SK-N-SH treated with all-trans-retinoic acid at 6 μM for 48 hours (cell line): ENCODE measurements around the gene TULP1.

Experiments used
- ATAC-seq: fragments of 200-7000 bp; cut with Tn5 transposase; 3 replicates; pipeline ENCODE4 v1.9.1; 2020; ENCODE audit warnings: mild to moderate bottlenecking, moderate library complexity
- BACH2 ChIP-seq: fragments of 250-450 bp; sonication (Bioruptor Pico); IDR thresholded peaks from 2 replicates; pipeline ENCODE4 v1.9.0; 2021; ENCODE audit warnings: mild to moderate bottlenecking, borderline replicate concordance
- CSDC2 ChIP-seq: fragments of 250-450 bp; sonication (Bioruptor Pico); IDR thresholded peaks from 2 replicates; pipeline ENCODE4 v1.5.0; 2020; ENCODE audit warnings: mild to moderate bottlenecking, moderate library complexity
- ESRRG ChIP-seq: fragments of 250-450 bp; sonication (Bioruptor Pico); IDR thresholded peaks from 2 replicates; pipeline ENCODE4 v1.6.1; 2021; ENCODE audit warnings: mild to moderate bottlenecking
- GLIS3 ChIP-seq: fragments of 250-450 bp; sonication (Bioruptor Pico); IDR thresholded peaks from 2 replicates; pipeline ENCODE4 v1.5.0; 2020; ENCODE audit warnings: mild to moderate bottlenecking, moderate library complexity
- ISL1 ChIP-seq: fragments of 250-450 bp; sonication (Bioruptor Pico); IDR thresholded peaks from 2 replicates; pipeline ENCODE4 v2.1.2; 2022; ENCODE audit warnings: mild to moderate bottlenecking, moderate library complexity
- OSR1 ChIP-seq: fragments of 250-450 bp; sonication (Bioruptor Pico); IDR thresholded peaks from 2 replicates; pipeline ENCODE4 v1.8.0; 2022; ENCODE audit warnings: moderate library complexity, mild to moderate bottlenecking, inconsistent platforms
- POU6F1 ChIP-seq: fragments of 250-450 bp; sonication (Bioruptor Pico); IDR thresholded peaks from 2 replicates; pipeline ENCODE4 v1.8.0; 2021; ENCODE audit warnings: low read depth, mild to moderate bottlenecking, moderate library complexity, borderline replicate concordance
- PPARA ChIP-seq: fragments of 250-450 bp; sonication (Bioruptor Pico); IDR thresholded peaks from 2 replicates; pipeline ENCODE4 v1.5.0; 2020; ENCODE audit warnings: mild to moderate bottlenecking, borderline replicate concordance
- RARB ChIP-seq: fragments of 250-450 bp; sonication (Bioruptor Pico); IDR thresholded peaks from 2 replicates; pipeline ENCODE4 v1.8.0; 2021; ENCODE audit warnings: mild to moderate bottlenecking, moderate library complexity
- SNAI2 ChIP-seq: fragments of 250-450 bp; sonication (Bioruptor Pico); IDR thresholded peaks from 2 replicates; pipeline ENCODE4 v1.5.0; 2020; ENCODE audit warnings: mild to moderate bottlenecking, moderate library complexity
- TCF4 ChIP-seq: fragments of 250-450 bp; sonication (Bioruptor Pico); IDR thresholded peaks from 2 replicates; pipeline ENCODE4 v1.8.0; 2021; ENCODE audit warnings: mild to moderate bottlenecking, moderate library complexity, borderline replicate concordance
- TOX ChIP-seq: fragments of 250-450 bp; sonication (Bioruptor Pico); IDR thresholded peaks from 2 replicates; pipeline ENCODE4 v1.8.0; 2021; ENCODE audit warnings: mild to moderate bottlenecking, moderate library complexity, borderline replicate concordance
- ZC3H10 ChIP-seq: fragments of 250-450 bp; sonication (Bioruptor Pico); IDR thresholded peaks from 2 replicates; pipeline ENCODE4 v1.5.1; 2021; ENCODE audit warnings: mild to moderate bottlenecking, moderate library complexity
- ZFP30 ChIP-seq: fragments of 450-650 bp; formaldehyde crosslinking; IDR thresholded peaks from 2 replicates; pipeline ENCODE4 v1.5.0; 2022; ENCODE audit warnings: mild to moderate bottlenecking, moderate library complexity
- ZNF70 ChIP-seq: fragments of 450-650 bp; formaldehyde crosslinking; IDR thresholded peaks from 2 replicates; pipeline ENCODE4 v1.5.0; 2020; ENCODE audit warnings: mild to moderate bottlenecking, moderate library complexity
- ZNF8 ChIP-seq: fragments of 450-650 bp; formaldehyde crosslinking; IDR thresholded peaks from 2 replicates; pipeline ENCODE4 v1.5.0; 2020; ENCODE audit warnings: mild to moderate bottlenecking, moderate library complexity
- TF ChIP-seq, protein P1 (sequence below): fragments of 250-450 bp; sonication (Bioruptor Pico); IDR thresholded peaks from 2 replicates; pipeline ENCODE4 v1.5.0; 2020; ENCODE audit warnings: mild to moderate bottlenecking, moderate library complexity
- TF ChIP-seq, protein P2 (sequence below): fragments of 250-450 bp; sonication (Bioruptor Pico); IDR thresholded peaks from 2 replicates; pipeline ENCODE4 v1.5.1; 2020; ENCODE audit warnings: low read depth, mild to moderate bottlenecking, moderate library complexity
- TF ChIP-seq, protein P3 (sequence below): fragments of 250-450 bp; sonication (Bioruptor Pico); IDR thresholded peaks from 2 replicates; pipeline ENCODE4 v1.5.1; 2021; ENCODE audit warnings: mild to moderate bottlenecking, moderate library complexity

Gene TULP1

GRCh38 chr6:35492974-35493284 lies 19.8 kb downstream of the TULP1 start:
- no peak for ATAC-seq
- no peak for TF ChIP-seq RARB (CRISPR knock-in tag)
- no peak for TF ChIP-seq PPARA
- TF ChIP-seq, all 23 proteins: peak for 0

GRCh38 chr6:35492258-35492973 lies 20.3 kb downstream of the TULP1 start:
- ATAC-seq: no peak
- TF ChIP-seq, protein P1, sequence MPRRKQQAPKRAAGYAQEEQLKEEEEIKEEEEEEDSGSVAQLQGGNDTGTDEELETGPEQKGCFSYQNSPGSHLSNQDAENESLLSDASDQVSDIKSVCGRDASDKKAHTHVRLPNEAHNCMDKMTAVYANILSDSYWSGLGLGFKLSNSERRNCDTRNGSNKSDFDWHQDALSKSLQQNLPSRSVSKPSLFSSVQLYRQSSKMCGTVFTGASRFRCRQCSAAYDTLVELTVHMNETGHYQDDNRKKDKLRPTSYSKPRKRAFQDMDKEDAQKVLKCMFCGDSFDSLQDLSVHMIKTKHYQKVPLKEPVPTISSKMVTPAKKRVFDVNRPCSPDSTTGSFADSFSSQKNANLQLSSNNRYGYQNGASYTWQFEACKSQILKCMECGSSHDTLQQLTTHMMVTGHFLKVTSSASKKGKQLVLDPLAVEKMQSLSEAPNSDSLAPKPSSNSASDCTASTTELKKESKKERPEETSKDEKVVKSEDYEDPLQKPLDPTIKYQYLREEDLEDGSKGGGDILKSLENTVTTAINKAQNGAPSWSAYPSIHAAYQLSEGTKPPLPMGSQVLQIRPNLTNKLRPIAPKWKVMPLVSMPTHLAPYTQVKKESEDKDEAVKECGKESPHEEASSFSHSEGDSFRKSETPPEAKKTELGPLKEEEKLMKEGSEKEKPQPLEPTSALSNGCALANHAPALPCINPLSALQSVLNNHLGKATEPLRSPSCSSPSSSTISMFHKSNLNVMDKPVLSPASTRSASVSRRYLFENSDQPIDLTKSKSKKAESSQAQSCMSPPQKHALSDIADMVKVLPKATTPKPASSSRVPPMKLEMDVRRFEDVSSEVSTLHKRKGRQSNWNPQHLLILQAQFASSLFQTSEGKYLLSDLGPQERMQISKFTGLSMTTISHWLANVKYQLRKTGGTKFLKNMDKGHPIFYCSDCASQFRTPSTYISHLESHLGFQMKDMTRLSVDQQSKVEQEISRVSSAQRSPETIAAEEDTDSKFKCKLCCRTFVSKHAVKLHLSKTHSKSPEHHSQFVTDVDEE (CRISPR knock-in tag): no peak
- no peak for TF ChIP-seq CSDC2 (CRISPR knock-in tag)

DNA sequence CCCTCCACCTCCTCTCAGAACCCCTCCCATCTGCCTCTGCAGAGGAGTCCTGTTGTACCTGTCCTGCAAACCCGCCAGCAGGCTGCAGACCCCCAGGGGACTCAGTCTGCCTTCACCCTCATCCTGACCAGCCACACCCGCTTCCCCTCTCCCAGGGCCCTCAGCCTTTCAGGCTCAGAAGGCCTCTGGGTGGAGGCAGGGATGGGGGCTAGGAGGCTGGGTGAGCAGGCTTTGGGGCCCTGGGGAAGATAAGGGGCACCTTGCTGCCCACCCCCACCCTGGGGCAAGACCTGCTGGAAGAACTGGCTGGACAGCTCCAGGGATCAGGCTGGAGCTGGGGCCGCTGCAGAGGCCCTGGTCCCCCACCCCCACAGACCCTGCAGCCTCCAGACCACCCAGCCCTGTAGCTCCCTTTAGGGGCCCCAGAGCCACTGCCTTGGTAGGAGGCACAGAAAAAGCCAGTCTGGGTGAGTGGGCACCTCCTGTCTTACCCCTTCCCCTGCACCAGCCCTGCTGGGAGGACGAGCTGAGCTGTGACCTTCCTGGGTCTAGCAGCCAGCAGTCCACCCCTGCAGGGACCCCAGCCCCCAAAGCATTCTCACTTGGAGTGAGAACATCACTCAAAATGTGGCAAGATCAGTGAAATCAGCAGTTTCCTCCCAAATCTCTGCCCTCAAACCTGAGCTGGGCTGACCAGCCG lies 21.0 kb downstream of the TULP1 start:
- no peak for TF ChIP-seq TOX (CRISPR knock-in tag)
- no peak for TF ChIP-seq GLIS3 (CRISPR knock-in tag)
- TF ChIP-seq ESRRG: no peak
- TF ChIP-seq SNAI2 (CRISPR knock-in tag): no peak
- no peak for TF ChIP-seq ZFP30 (CRISPR knock-in tag)
- TF ChIP-seq ISL1: no peak
- no peak for TF ChIP-seq CSDC2 (CRISPR knock-in tag)
- no peak for TF ChIP-seq ZNF8 (CRISPR knock-in tag)
- TF ChIP-seq ZC3H10 (CRISPR knock-in tag): no peak
- TF ChIP-seq, all 23 proteins: peak for 0
- no peak for ATAC-seq

DNA sequence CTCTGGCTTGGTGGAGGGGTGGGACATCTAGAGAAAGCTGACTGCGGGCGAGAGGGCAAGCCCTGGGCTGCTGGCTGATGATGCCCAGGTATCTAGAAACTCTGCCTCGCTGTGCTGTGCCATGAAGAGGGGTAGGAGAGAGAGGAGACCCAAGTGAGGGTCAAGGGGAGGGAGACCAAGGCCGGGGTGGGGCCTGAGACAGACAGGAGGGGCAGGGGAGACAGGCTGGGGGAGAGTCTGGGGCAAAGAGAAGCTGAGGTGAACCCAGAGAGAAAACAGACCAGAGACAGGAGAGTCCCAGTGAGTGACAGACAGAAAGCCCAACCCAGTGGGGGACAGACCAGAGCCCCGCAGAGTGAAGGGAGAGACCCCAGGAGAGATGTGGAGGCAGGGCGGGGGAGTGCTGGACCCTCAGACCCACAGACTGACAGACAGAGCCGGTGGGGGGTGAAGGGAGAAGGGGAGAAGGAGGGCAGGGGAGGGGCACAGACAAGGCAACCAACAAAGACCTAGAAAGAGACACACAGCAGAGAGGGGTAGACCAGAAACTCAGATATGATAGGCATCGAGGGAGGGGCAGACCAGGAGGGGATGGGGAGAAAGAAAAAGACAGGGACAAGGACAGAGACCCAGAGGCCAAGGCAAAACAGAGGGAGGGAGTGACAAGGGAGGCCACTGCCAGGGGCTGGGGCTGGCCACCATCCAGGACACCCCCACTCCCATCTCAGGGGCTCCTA lies 21.7 kb downstream of the TULP1 start:
- TF ChIP-seq POU6F1 (CRISPR knock-in tag) (no peak), GLIS3 (CRISPR knock-in tag) (no peak)
- ATAC-seq: no peak

DNA sequence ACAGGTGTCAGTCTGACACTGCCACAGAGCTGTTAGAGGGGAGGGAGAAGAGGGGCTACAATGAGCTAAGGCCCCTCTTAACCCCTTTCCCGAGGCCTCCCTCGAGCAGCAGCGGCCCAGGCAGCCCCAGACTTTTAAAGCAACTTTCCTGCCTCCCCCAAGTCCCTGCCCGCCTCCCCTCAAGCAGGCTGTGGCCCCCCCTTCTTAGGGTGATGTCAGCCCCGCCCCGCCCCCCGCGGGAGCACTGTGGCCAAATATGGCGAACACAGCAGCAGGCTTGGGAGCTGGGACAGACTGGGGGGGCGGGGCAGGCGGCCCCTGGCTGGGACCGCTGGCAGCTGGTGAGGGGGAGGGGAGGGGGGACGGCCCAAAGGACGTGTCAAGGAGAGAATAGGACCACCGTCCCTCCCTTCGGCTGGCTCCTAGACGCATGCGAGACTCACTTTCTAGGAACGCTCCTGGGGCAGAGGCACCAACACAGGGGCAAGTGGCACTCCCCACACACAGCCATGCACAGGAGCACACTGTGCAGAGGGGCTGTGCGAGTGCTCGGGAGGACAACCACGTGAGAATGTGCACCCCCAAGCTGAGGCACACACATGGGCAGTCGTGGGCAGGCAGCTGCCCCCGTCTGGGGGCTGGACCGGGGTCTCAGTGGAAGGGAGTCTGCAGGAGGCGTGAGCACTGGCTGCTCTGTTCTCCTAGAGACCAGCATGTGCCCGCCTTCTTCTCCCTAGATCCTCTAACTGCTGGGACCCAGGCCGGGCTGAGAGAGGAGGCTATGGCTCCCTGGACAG lies 22.5 kb downstream of the TULP1 start:
- ATAC-seq: peak; percentile 10; the same call in 1 of the 3 replicates
- no peak for TF ChIP-seq ZNF8 (CRISPR knock-in tag)
- TF ChIP-seq SNAI2 (CRISPR knock-in tag): no peak
- TF ChIP-seq, protein P1 (CRISPR knock-in tag): no peak
- TF ChIP-seq ZFP30 (CRISPR knock-in tag): no peak
- TF ChIP-seq PPARA: no peak
- TF ChIP-seq BACH2: no peak
- no peak for TF ChIP-seq CSDC2 (CRISPR knock-in tag)
- no peak for TF ChIP-seq ZNF70
- TF ChIP-seq, protein P2, sequence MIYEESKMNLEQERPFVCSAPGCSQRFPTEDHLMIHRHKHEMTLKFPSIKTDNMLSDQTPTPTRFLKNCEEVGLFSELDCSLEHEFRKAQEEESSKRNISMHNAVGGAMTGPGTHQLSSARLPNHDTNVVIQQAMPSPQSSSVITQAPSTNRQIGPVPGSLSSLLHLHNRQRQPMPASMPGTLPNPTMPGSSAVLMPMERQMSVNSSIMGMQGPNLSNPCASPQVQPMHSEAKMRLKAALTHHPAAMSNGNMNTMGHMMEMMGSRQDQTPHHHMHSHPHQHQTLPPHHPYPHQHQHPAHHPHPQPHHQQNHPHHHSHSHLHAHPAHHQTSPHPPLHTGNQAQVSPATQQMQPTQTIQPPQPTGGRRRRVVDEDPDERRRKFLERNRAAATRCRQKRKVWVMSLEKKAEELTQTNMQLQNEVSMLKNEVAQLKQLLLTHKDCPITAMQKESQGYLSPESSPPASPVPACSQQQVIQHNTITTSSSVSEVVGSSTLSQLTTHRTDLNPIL: no peak
- no peak for TF ChIP-seq OSR1 (CRISPR knock-in tag)
- TF ChIP-seq, protein P3, sequence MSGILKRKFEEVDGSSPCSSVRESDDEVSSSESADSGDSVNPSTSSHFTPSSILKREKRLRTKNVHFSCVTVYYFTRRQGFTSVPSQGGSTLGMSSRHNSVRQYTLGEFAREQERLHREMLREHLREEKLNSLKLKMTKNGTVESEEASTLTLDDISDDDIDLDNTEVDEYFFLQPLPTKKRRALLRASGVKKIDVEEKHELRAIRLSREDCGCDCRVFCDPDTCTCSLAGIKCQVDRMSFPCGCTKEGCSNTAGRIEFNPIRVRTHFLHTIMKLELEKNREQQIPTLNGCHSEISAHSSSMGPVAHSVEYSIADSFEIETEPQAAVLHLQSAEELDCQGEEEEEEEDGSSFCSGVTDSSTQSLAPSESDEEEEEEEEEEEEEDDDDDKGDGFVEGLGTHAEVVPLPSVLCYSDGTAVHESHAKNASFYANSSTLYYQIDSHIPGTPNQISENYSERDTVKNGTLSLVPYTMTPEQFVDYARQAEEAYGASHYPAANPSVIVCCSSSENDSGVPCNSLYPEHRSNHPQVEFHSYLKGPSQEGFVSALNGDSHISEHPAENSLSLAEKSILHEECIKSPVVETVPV (CRISPR knock-in tag): no peak
- no peak for TF ChIP-seq POU6F1 (CRISPR knock-in tag)
- no peak for TF ChIP-seq RARB (CRISPR knock-in tag)
- TF ChIP-seq TCF4 (CRISPR knock-in tag): no peak
